HT1080 (cell line): ENCODE measurements around the gene WDR90. TPM values are rescaled to one million over a fixed set of nuclear protein-coding genes. Genes with fewer than 3 reads are reported as not detected.

Experiments used
- DNase-seq: peaks from one replicate; pipeline ENCODE4 v3.0.0-alpha.2; 2015; ENCODE audit warnings: low read depth
- total RNA-seq: library from RNA; depleted of rRNA; stranded (reverse); fragments of >200 nt; shearing (Covaris generic); gene quantifications from 2 replicates; pipeline ENCODE4 v1.2.3, GENCODE V29; 2014

The WDR90 gene
- total RNA-seq, 1 experiment from 2014 or later: 27.0 TPM

DNA sequence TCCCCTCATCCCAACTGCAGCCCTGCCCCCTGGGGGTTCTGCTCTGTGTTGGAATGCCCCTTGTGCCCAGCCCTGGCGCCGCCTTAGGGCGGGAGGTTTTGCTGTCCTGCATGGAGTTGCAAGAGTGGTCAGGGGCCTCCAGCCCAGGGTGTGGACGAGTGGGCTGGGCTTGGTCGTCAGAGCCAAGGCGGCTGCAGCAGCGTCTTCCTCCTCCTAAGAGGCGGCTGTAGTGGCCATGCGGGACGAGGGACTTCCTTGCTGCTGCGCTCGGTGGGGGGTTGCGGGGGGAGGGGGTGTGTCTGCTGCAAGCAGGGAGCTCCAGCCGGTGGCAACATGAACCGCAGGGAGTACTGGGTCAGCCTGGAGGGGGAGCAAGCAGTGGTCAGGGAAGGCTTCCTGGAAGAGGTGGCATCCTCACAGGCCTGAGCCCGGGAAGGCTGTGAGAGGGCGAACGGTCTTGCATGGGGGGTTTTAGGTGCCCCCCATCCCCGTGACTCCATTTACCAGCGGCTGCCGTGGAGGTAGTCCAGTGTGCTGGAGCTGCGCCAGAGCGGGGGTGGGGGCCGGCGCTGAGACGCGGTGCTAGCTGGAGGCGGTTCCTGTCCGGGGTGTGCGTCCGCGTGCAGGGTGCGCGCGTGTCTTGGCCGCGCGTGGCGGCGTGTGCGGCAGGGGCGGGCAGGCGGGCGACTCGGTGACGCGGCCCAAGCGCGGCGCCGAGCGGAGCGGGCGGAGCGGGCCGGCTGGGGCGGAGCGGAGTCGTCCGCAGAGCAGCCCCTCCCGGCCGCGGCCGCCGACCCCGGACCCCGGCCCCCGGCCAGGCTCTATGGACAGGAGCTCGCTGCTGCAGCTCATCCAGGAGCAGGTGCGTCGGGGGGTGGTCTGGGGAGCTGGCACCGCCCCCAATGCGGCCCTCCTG lies 26.1 kb downstream of the WDR90 start, which contains the start of gene RHBDL1:
TSS of gene RHBDL1 (plus strand) at position 704 of the 916 bp plus-strand sequence. CDS start at position 824, 120 bp downstream.
- no peak for DNase-seq

DNA sequence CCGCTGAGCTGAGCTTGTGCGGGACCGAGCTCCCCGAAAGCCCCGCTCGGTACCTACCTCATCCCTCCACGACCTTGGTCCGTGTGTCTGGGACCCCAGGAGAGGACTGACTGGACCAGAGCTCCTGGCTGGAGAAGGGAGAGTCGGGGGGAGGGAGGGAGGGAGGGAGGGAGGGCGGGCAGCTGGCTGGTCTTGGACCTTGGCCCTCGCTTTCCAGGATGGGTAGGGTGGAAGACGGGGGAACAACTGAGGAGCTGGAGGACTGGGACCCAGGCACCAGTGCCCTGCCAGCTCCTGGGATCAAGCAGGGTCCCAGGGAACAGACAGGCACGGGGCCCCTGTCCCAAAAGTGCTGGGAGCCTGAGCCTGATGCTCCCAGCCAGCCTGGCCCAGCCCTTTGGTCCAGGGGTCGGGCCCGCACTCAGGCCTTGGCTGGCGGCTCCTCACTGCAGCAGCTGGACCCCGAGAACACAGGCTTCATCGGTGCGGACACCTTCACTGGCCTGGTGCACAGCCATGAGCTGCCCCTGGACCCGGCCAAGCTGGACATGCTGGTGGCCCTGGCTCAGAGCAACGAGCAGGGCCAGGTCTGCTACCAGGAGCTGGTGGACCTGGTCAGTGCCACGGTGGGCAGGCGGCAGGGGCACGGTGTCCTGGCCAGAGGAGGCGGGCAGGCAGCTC lies 26.9 kb downstream of the WDR90 start:
- DNase-seq: no peak

DNA sequence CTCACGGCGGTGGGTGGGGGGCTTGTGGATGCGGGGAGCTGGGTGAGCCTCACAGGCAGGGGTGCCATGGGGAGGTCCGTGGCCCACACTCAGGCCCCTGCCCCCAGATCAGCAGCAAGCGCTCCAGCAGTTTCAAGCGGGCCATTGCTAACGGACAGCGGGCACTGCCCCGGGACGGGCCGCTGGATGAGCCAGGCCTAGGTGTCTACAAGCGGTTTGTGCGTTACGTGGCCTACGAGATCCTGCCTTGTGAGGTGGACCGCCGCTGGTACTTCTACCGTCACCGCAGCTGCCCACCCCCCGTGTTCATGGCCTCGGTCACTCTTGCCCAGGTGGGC lies 27.4 kb downstream of the WDR90 start:
- no peak for DNase-seq

DNA sequence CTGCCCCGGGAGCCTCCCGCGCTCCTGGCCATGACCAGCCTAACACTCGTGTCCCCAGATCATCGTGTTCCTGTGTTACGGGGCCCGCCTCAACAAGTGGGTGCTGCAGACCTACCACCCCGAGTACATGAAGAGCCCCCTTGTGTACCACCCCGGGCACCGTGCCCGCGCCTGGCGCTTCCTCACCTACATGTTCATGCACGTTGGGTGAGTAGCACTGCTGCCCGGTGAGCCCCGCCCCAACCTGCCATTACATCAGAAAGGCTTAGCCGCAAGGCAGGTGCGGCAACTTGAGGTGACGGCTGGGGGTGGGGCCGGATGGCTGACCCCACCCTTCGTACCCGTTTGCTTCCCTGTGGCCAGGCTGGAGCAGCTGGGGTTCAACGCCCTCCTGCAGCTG lies 27.7 kb downstream of the WDR90 start:
- no peak for DNase-seq

DNA sequence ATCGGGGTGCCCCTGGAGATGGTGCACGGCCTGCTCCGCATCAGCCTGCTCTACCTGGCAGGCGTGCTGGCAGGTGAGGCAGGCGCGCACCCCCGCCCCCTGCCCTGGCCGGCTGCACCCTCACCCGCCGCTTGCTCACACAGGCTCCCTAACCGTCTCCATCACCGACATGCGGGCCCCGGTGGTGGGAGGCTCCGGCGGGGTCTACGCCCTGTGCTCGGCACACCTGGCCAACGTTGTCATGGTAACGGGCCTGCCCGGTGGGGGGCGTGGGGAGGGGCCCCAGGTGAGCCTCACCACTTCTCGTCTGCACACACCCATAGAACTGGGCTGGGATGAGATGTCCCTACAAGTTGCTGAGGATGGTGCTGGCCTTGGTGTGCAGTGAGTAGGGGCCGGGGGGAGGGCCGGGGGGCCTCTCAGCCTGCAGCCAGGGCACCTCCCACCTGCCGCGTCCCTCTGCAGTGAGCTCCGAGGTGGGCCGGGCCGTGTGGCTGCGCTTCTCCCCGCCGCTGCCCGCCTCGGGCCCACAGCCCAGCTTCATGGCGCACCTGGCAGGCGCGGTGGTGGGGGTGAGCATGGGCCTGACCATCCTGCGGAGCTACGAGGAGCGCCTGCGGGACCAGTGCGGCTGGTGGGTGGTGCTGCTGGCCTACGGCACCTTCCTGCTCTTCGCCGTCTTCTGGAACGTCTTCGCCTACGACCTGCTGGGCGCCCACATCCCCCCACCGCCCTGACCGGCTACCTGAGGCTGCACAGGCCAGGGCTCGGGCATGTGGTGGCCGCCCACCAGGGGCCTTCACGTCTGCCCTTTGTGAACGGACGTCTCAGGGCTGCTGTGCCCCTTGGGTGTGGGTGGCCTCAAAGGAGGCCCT lies 28.4 kb downstream of the WDR90 start:
- no peak for DNase-seq

DNA sequence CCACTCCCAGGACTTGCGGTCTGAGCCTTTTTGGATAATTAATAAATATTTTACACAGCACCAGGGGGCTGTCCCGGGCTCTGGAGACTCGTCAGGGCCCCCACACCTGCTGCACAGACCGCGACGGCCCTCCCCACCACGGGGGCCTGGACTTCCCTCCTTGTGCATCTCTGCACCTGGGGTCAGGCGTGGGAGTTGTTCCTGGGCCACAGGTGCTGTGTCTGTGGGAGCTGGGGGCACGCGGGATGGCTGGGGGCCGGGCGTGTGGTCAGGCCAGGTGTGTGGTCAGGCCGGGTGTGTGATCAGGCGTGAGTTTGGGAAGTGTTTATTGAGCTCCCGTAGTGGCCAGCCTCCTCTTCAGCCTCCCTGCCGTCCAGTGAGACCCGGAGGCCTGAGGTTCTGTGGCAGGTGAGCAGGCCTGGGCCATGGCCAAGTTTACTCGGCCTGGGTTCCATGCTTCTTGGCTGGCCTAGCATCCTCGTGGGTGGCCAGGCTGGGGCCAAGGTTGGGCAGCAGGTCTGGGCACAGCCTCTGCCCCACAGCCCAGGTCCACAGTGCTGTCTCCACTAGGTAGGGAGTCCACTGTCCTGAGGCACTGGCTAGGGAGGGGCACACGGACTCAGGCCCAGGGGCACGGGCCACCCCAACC lies 29.2 kb downstream of the WDR90 start:
- no peak for DNase-seq

DNA sequence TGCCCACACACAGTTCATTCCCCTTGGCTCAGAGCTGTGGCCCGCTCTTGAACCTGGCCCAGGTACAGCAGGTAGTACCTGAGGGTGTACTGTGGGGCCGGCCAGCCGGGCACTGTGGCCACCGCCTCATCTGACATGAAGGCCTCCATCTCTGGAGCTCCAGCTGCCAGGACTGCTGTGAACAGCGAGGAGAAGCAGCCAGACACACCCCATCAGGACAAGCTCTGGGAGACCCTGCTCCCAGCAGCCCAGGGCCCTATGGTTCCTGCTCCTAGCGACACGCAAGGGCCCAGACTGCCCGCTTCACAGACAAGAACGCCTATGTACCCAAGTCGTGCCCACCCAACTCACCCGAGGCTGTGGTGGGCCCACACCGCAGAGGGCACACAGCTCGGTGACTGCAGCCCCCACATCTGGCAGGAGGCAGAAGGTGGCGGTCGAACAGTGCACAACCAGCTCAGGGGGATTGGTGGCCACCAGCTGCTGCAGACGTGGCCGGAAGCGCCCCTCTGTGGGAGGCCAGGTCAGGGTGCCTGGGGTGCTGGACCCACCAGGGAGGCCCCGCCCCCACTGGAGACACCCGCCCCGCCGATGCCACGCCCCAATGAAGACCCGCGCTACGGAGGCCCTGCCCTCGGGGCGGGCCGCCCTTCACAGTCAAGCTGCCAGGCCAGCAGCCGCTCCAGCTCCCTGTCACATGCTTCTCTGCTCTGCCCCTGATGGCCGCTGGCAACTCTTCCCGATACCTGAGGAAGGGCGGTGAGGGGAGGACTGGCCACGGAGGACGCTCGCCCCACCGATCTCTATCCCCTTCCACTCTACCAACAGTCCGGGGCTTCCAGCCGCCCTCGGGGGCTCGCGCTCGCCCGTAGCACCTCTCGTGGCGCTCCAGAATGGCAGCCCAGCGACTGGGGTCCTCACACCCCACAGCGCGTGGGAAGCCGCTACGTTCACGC lies 30.0 kb downstream of the WDR90 start:
- peak; percentile 50 for DNase-seq

DNA sequence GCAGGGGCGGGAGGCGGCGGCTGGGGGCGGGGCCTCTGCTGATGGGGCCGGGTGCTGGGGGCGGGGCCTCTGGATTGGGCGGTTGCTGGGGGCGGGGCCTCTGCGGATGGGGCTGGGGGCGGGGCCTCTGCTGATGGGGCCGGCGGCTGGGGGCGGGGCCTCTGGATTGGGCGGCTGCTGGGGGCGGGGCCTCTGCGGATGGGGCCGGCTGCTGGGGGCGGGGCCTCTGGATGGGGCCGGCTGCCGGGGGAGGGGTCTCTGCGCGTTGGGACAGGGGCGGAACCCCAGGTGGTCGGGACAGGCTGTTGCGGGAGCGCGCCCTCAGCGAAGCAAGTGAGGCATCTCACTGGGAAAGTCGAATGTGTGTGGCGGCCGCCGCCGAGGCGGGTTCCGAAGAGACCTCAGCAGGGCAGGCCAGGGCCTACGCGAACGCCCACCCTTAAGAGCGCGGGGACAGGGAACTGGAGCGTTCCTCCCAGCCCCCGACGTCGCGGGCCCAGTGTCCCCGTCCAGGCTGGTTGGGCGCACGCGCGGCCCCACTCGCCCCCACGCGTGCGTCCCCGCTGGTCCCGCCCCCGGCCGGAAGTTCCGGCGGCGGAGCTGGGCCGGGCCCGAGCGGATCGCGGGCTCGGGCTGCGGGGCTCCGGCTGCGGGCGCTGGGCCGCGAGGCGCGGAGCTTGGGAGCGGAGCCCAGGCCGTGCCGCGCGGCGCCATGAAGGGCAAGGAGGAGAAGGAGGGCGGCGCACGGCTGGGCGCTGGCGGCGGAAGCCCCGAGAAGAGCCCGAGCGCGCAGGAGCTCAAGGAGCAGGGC lies 30.9 kb downstream of the WDR90 start, which contains the start of gene STUB1:
TSS of gene STUB1 (plus strand) at position 597 of the 811 bp plus-strand sequence. CDS start at position 713, 116 bp downstream.
- DNase-seq: peak; percentile 68

DNA sequence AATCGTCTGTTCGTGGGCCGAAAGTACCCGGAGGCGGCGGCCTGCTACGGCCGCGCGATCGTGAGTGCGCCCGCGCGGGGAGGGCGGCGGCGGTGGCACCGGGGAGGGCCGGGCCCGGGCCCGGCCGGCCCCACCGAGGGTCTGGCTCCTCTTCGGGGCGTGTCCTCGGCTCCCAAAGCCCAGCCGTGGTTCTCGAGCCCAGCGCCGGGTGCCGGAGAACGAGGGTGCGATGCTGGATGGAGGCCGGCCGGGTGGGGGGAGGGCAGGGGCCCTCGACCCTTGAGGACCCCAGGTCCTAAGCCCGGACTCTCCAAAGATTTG lies 31.4 kb downstream of the WDR90 start:
- DNase-seq: no peak

DNA sequence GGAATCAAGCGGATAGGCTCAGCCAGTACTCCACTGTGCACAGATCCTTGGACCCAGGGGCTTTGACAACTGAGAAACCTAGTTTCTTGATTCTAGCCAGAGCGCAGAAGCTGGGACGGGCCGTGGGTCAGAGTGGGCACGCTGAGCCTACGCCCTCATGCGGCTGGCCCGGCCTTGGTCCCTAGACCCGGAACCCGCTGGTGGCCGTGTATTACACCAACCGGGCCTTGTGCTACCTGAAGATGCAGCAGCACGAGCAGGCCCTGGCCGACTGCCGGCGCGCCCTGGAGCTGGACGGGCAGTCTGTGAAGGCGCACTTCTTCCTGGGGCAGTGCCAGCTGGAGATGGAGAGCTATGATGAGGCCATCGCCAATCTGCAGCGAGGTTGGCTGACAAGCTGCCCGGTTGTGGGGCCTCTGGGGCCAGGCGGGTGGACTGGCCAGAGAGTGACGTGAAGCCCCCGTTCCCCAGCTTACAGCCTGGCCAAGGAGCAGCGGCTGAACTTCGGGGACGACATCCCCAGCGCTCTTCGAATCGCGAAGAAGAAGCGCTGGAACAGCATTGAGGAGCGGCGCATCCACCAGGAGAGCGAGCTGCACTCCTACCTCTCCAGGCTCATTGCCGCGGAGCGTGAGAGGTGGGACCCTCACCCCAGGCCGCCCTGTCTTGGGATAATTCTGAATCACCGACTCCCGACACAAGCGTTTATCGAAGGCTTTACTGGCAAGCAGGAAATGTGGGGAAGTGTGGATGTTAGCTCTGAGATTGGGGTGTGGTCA lies 32.0 kb downstream of the WDR90 start:
- DNase-seq: peak; percentile 37

DNA sequence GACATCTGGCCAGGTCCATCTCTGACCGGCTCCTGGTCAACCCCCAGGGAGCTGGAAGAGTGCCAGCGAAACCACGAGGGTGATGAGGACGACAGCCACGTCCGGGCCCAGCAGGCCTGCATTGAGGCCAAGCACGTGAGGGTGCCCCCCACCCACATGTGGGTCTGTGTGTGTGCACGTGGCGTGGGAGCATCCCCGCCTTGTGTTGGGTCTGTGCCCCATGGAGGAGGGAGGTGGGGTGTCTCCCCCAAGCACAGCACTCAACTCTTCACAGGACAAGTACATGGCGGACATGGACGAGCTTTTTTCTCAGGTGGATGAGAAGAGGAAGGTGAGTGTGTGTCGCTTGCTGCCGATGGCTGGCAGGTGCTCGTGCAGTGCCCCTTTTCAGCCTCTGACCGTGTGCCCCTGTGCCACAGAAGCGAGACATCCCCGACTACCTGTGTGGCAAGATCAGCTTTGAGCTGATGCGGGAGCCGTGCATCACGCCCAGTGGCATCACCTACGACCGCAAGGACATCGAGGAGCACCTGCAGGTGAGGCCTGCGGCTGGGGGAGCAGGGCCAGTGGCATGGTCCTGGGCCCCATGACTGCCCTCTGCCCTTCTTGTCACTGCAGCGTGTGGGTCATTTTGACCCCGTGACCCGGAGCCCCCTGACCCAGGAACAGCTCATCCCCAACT lies 32.7 kb downstream of the WDR90 start:
- peak; percentile 32 for DNase-seq

DNA sequence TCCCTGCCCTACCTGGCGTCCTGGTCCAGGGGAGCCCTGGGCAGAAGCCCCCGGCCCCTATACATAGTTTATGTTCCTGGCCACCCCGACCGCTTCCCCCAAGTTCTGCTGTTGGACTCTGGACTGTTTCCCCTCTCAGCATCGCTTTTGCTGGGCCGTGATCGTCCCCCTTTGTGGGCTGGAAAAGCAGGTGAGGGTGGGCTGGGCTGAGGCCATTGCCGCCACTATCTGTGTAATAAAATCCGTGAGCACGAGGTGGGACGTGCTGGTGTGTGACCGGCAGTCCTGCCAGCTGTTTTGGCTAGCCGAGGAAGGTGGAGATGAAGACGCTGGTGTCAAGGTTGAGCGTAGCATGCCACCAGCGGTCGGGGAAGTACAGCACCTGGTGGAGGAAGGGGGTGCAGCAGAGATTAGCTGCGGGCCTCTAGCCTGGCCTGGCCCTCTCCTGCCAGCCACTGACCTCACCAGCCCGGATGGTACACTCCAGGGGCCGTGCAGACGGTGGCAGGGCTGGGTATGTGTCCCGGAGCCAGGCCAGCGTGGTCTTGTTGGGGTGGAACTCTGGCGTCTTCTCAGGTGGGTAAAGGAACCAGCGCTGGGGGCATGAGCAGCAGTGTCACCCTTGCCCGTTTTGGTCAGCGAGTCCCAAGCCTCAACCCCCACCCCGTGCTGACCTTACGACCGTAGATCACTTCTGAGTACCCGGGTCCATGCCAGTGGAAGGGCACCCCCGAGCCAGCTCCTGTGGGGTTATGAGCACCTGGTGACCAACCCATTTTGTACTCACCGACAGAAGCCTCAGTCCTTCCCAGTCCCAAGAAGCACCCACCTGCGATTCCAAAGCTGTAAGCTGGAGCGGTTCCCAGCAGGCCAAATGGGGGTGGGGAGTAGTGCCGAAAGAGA lies 33.6 kb downstream of the WDR90 start:
- DNase-seq: no peak

DNA sequence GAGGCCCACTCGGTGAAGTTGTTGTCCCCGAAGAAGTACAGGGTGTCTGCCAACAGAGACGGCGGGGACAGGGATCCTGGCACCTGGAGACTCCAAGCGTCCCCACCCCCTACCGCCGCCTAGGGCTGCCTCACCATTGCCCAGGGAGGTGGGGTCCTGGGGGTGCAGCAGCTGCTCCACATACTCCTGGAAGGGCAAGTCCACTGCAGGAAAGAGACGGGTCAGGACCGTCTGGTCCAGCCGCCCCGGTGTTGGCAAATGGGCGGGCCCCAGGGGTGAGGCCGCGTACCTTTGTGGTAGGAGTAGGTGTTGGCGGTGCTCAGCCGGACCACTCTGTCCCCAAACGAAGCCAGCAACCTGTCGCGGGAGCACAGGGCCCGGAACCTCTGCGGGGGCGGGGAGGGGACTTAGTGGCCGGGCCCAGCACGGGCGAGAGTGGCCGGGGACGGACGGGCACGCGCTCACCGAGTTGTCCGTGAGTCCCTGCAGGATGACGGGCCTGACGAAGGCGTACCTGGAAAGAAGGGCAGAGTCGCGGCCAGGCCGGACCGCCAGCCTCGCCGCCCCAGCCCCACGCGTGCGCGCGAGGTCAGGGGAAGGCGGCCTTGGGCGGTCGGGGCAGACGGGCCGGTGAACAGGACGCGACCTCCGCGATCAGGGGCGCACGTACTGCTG lies 34.4 kb downstream of the WDR90 start:
- no peak for DNase-seq

DNA sequence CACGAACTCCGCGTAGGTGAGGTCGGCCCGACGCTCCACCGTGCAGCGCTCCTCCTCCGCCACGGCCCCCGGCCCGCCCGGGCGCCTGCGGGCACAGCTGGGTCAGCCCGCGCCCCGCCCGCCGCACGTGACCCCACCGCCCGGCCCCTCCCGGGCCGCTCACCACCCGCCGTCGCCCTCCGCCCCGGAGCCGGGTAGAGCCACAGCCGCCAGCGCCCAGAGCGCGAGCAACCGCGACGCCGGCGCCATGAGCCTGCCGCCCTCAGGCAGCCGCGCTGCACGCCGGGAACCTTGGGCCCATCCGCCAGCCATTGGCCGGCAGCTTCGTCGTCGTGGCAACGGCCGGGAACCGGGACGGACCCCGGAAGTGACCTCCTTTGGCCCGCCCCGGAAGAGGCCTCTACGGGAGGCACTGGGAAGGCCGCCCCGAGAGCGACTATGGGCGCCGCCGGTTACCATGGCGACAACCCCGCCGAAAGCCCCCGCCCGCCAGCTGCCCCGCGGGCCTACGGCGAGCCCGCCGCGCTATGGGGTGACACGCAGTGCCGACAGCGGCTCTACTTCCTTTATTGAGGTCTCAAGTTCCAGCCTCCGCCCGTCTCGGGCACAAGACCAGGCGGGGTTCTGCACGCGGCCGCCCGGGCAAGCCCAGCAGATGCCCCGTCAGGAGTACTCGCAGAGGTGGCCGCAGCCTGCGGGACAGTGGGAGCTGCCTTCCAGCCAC lies 35.1 kb downstream of the WDR90 start, which contains the start of gene JMJD8:
TSS of gene JMJD8 (minus strand) at position 264 of the 724 bp plus-strand sequence. CDS start at position 249, 15 bp downstream.
- DNase-seq: peak; percentile 84
